Measurements from ENCODE around the gene ATCAY. TPM values are rescaled to one million over a fixed set of nuclear protein-coding genes. Genes with fewer than 3 reads are reported as not detected.

The ATCAY gene
- total RNA-seq, 1 donor from 2014 or later: 15.8 TPM

GRCh38 chr19:3849787-3850186 is 30.7 kb upstream of the ATCAY start:
- Mint-ChIP-seq H3K4me3 (no peak overlapping the region), H3K27ac (no peak overlapping the region), H3K9me3 (peaks cover 14% of the 10 kb centered on the region), H3K27me3 (ENCODE audit: insufficient read depth, low read depth) (no peaks in the 10 kb centered on the region), H3K36me3 (peaks cover 26% of the 10 kb centered on the region), H3K4me1 (no peaks in the 10 kb centered on the region)
- no peaks in the 10 kb centered on the region for H3K79me2 ChIP-seq (ENCODE audit: low read depth)
- no peaks in the 10 kb centered on the region for H3K27me3 ChIP-seq
- no peak for DNase-seq (ENCODE audit: low spot score)
- no peak overlapping the region for H3K4me2 ChIP-seq
- H3K9ac ChIP-seq: no peak overlapping the region
- no peak overlapping the region for H3K4me3 ChIP-seq
- no peak overlapping the region for H2AFZ ChIP-seq (replicated peaks)
- no peak overlapping the region for H3K27ac ChIP-seq
- no peak for TF ChIP-seq EZH2 (IDR thresholded peaks at IDR 0.05)
- TF ChIP-seq EZH2phosphoT487 (IDR thresholded peaks at IDR 0.05): no peak
- TF ChIP-seq CTCF (IDR thresholded peaks at IDR 0.05): no peak
- no peaks in the 10 kb centered on the region for H3F3A ChIP-seq (ENCODE audit: low read depth)
- no peaks in the 10 kb centered on the region for H3K9me3 ChIP-seq (ENCODE audit: low read depth)
- no peaks in the 10 kb centered on the region for H4K20me1 ChIP-seq (ENCODE audit: low read depth)
- no peaks in the 10 kb centered on the region for H3K36me3 ChIP-seq
- H3K4me1 ChIP-seq: no peaks in the 10 kb centered on the region

GRCh38 chr19:3850320-3850972 is 30.0 kb upstream of the ATCAY start:
- no peaks in the 10 kb centered on the region for H4K20me1 ChIP-seq (ENCODE audit: low read depth)
- Mint-ChIP-seq H3K36me3 (peaks cover 29% of the 10 kb centered on the region), H3K9me3 (peaks cover 14% of the 10 kb centered on the region), H3K27ac (no peak overlapping the region), H3K4me3 (no peak overlapping the region), H3K27me3 (ENCODE audit: insufficient read depth, low read depth) (no peaks in the 10 kb centered on the region), H3K4me1 (no peaks in the 10 kb centered on the region)
- H3K4me3 ChIP-seq: no peak overlapping the region
- no peak for DNase-seq (ENCODE audit: low spot score)
- no peaks in the 10 kb centered on the region for H3F3A ChIP-seq (ENCODE audit: low read depth)
- H3K27ac ChIP-seq: no peak overlapping the region
- H3K9ac ChIP-seq: no peak overlapping the region
- no peak for TF ChIP-seq EZH2 (IDR thresholded peaks at IDR 0.05)
- no peak for TF ChIP-seq CTCF (IDR thresholded peaks at IDR 0.05)
- TF ChIP-seq EZH2phosphoT487 (IDR thresholded peaks at IDR 0.05): no peak
- H3K27me3 ChIP-seq: no peaks in the 10 kb centered on the region
- no peaks in the 10 kb centered on the region for H3K36me3 ChIP-seq
- no peaks in the 10 kb centered on the region for H3K79me2 ChIP-seq (ENCODE audit: low read depth)
- no peaks in the 10 kb centered on the region for H3K4me1 ChIP-seq
- no peak overlapping the region for H3K4me2 ChIP-seq
- H3K9me3 ChIP-seq (ENCODE audit: low read depth): no peaks in the 10 kb centered on the region
- H2AFZ ChIP-seq (replicated peaks): no peak overlapping the region

GRCh38 chr19:3851254-3852176 is 29.0 kb upstream of the ATCAY start:
- H3K9me3 ChIP-seq (ENCODE audit: low read depth): no peaks in the 10 kb centered on the region
- H3K4me1 Mint-ChIP-seq: no peaks in the 10 kb centered on the region

More at GRCh38 chr19:3851254-3852176, 29.0 kb upstream of the ATCAY start:
- H3K36me3 ChIP-seq: no peaks in the 10 kb centered on the region
- H4K20me1 ChIP-seq (ENCODE audit: low read depth): no peaks in the 10 kb centered on the region
- DNase-seq (ENCODE audit: low spot score): no peak
- no peaks in the 10 kb centered on the region for H3K79me2 ChIP-seq (ENCODE audit: low read depth)
- H3K27me3 ChIP-seq: no peaks in the 10 kb centered on the region
- H3K27ac ChIP-seq: no peak overlapping the region
- no peak overlapping the region for H3K9ac ChIP-seq
- H3F3A ChIP-seq (ENCODE audit: low read depth): no peaks in the 10 kb centered on the region
- H3K4me3 ChIP-seq: no peak overlapping the region
- H3K27ac Mint-ChIP-seq: no peak overlapping the region
- no peak for TF ChIP-seq EZH2phosphoT487 (IDR thresholded peaks at IDR 0.05)
- H3K4me3 Mint-ChIP-seq: no peak overlapping the region
- H3K4me2 ChIP-seq: no peak overlapping the region
- H3K27me3 Mint-ChIP-seq (ENCODE audit: insufficient read depth, low read depth): no peaks in the 10 kb centered on the region
- H2AFZ ChIP-seq (replicated peaks): no peak overlapping the region
- H3K36me3 Mint-ChIP-seq: peaks cover 34% of the 10 kb centered on the region
- peaks cover 14% of the 10 kb centered on the region for H3K9me3 Mint-ChIP-seq
- H3K4me1 ChIP-seq: no peaks in the 10 kb centered on the region
